Measurements from ENCODE around the gene ELAVL3.
"Not testable (repeated sequence)": the region's sequence is repeated elsewhere in the genome, so short reads cannot be mapped to it uniquely, and the experiment has no call there.

The ELAVL3 gene

DNA sequence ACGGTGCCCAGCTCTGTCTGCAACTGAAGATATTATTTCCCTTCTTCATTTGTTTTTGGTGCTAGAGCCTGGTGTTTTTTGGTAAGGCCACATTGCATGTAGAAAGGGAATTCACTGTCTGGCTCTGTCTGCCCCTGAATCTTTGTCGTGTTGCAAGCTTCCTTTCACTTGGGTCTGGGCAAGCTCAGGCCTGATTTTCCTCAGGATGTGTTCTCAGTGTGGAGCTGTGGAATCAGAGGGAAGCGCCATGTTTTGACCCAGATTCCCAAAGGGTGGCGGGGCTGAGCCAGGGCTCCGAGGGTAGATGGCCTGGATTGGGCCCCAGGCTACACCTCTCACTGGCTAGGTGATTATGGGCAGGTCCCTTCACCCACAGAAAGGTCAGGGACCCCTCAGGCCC is 36.8 kb downstream of the ELAVL3 start:
- DNase-seq (ENCODE audit: low read depth in 1 of 2, low spot score in 1 of 2) = no peak

DNA sequence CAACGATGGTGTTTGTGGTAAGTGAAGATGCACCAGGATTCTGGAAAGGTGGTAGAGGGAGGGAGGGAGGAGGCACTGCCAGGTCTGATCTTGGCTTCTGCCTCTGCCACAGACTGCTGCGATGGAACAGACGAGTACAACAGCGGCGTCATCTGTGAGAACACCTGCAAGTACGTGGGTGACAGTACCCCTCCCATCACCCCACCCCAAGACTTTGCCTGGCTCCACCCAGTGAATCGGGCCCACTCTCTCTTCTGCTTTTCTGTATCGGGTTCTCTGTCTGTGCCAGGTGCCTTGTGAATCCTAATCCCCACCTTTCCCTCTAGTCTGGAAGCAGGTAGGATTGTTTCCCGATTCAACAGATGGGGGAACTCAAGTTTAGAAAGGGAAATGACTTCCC is 42.9 kb downstream of the ELAVL3 start:
- no peak for DNase-seq (ENCODE audit: low read depth in 1 of 2, low spot score in 1 of 2)

DNA sequence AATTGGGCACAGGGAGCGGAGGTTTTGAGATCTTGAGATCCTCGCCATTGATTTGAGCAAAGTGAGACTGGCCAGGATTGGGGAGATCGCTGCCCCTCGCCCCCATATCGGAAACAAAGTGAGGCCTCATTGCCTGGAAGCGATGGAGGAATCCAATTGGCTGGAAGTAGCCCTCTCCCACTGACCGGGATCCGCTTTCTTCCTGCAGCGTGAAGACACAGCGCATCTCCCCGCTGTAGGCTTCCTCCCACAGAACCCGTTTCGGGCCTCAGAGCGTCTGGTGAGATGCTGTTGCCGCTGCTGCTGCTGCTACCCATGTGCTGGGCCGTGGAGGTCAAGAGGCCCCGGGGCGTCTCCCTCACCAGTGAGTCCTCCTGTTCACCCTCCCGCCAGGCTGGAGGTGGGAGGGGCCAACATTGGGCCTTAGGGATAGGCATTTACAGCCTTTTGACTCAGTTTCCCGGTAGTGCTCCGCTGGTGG is 45.0 kb downstream of the ELAVL3 start:
- DNase-seq (ENCODE audit: low read depth in 1 of 2, low spot score in 1 of 2) = peak in 1 of 2 donors; percentile 12

GRCh38 chr19:11435057-11435832 is 45.6 kb downstream of the ELAVL3 start, which contains the start of the genes ODAD3 and PRKCSH:
TSS of gene ODAD3 (minus strand) at chr19:11435121. CDS start at chr19:11435016, 105 bp downstream.
TSS of gene PRKCSH (plus strand) at chr19:11435635. CDS start at chr19:11436118, 483 bp downstream.
- peak; percentile 96 to 100 for DNase-seq (ENCODE audit: low read depth in 1 of 2, low spot score in 1 of 2)

GRCh38 chr19:11434703-11435056 is 46.2 kb downstream of the ELAVL3 start:
- DNase-seq (ENCODE audit: low read depth in 1 of 2, low spot score in 1 of 2) = no peak

DNA sequence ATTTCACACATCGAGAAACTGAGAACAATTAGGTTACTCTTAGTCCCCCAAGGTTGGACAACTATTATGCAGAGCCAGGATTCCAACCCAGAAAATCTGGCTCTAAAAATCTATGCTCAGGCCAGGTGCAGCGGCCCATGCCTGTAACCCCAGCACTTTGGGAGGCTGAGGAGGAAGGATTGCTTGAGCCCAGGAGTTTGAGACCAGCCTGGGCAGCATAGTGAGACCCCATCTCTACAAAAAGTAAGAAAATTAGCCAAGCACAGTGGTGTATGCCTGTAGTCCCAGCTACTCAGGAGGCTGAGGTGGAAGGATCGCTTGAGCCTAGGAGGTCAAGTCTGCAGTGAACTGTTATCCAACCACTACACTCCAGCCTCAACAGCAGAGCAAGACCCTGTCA is 47.3 kb downstream of the ELAVL3 start:
- DNase-seq (ENCODE audit: low read depth in 1 of 2, low spot score in 1 of 2) = not testable (repeated sequence)

DNA sequence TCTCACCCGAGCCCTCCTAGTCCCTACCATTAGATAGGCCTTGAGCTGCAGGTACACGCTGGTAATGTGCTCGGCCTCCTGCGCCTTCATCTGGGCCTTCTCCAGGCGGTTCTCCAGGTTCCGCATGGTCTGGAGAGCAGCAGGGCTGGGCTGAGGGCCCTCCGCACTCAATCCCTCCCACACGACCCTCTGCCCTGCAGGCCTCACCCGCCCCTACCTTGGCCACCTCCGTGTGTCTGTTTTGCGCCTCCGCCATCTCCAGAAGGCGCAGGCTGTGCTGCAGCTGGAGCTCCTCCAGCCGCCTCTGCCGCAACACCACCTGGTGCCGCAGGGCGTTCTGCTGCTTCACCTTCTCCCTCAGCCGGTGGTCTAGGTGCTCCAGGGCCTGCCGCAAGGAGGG is 54.2 kb downstream of the ELAVL3 start:
- no peak for DNase-seq (ENCODE audit: low read depth in 1 of 2, low spot score in 1 of 2)

GRCh38 chr19:11425719-11426457 is 55.0 kb downstream of the ELAVL3 start:
- DNase-seq (ENCODE audit: low read depth in 1 of 2, low spot score in 1 of 2) = no peak

DNA sequence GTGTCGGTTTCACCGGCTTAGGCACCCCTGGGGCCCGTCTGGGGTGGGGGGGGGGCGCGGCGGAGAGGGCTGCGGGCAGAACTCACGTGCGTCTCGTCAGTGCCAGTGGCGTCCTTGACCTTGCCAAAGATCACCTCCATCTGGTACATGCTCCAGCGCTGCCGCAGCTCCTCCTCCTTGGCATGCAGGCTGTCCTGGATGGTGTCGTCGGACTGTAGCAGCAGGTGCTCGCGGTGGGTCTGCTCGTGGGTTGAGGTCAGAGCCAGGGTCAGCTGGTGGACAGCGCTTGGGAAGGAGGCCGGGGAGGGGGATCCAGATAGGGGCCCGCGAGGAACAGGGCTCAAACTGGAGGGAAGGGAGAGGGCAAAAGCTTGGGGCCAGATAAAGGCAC is 57.1 kb downstream of the ELAVL3 start:
- no peak for DNase-seq (ENCODE audit: low read depth in 1 of 2, low spot score in 1 of 2)

DNA sequence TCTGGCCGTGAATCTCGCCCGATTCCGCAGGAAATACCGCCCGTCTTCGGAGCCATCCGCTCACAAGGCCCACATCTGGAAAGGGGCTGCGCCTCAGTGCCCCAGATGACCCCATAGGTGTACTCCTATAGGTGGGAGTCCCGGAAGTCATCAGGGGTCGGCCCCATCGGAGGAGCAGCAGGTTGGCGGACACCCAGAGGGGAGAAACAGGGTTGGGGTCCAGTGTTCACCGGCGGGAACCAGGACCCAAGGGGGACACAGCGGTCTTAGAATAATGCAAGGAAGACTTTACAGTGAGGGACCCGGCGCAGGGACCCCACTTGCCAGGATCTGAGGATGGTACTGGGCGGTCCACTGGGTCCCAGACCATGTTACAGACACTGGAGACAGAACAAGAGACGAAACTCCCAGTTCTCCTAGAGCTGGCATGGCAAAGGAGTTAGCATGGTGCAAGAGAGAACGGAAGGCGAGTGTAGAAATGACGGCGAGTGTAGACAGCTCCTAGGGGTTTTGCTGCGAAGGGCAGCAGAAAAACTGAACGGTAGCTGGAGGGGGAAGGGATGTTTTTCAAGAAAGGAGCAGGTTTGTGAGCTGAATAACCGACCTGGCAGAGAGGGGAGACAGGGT is 57.6 kb downstream of the ELAVL3 start:
- no peak for DNase-seq (ENCODE audit: low read depth in 1 of 2, low spot score in 1 of 2)

DNA sequence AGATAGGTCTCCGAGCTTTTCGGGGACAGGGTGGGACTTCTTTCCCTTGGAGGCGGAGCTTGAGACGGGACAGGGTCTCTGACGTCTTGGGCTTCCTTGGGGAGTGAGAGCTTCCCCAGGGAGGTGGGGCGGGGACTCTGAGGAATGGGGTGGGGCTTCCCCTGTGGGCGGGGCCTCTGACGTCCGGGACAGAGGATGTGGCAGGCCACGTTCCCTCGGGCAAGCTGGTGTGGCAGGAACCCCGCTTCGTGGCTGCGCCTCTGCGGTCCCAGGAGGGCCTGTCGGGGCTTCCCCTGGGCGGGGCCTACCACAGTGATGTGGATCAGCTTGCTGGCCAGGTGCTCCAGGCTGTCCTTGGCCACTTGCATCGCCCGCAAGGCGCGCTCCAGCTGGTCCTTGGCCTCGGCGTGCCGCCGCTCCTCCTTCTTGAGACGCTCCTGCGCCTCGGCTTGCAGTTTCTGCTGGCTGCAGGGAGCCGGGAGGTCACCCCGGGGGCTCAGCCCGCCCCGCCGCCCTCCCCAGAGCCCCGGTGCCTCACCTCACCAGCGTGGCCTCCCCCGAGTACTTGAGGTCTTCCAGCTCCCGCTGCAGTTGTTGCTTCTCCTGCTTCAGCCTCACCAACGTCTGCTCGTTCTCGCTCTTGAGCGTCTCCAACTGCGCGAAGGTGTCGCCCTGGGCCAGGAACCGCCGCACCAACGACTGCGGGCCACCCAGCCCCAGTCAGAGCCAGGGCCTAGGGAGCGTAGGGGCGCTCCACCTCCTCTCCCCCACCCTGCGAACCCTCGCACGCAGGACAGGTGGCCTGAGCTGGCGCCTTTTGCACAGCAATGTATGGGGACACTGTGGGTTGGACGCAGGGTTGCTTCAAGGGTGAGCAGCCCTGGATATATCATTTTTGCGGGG is 58.4 kb downstream of the ELAVL3 start:
- DNase-seq (ENCODE audit: low read depth in 1 of 2, low spot score in 1 of 2) = peak; percentile 22 to 41

DNA sequence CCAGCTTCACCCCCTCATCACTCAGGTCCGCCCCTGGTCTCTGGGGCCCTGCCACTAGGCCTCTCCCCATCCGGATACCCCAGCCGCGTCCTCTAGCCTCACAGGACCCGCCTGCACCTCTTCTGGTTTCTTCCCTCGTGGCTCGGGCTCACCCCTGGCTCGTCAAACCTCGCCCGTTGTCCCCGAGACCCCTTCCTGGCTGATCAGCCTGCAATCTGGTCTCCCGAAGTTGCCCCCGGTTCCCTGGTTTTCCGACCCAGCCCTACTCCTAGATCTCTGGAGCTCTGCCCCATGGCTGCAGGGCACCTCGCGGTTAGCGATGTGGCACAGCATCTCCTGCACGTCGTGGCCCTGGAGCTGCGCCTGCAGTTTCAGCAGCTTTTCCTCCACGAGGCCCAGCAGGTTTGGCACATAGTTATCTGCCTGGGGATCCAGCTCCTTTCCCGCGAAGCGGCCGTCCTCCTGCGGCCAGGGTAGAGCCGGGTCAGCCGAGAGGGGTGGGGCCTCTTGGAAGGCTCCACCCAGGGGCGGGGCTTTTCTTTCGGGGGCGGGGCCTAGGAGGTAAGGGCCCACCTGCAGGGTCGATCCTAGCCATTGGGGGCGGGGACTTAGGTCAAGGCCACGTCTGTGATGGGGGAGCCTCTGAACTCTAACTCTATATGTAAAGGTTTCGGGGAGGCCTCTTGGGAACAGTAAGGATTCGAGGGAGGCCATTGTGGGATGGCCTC is 59.3 kb downstream of the ELAVL3 start:
- peak in 1 of 2 donors; percentile 15 for DNase-seq (ENCODE audit: low read depth in 1 of 2, low spot score in 1 of 2)

- DNase-seq (ENCODE audit: low read depth in 1 of 2, low spot score in 1 of 2) = no peak
Measured at GRCh38 chr19:11420429-11421370, 60.1 kb downstream of the ELAVL3 start.

- DNase-seq (ENCODE audit: low read depth in 1 of 2, low spot score in 1 of 2) = no peak
Measured at GRCh38 chr19:11418549-11419506, 62.0 kb downstream of the ELAVL3 start, which contains the start of gene RGL3. TSS of gene RGL3 (minus strand) at chr19:11419314. CDS start at chr19:11419278, 36 bp downstream.

- DNase-seq (ENCODE audit: low read depth in 1 of 2, low spot score in 1 of 2) = no peak
Measured at GRCh38 chr19:11418094-11418548, 62.7 kb downstream of the ELAVL3 start.

GRCh38 chr19:11416346-11417052 is 64.3 kb downstream of the ELAVL3 start:
- no peak for DNase-seq (ENCODE audit: low read depth in 1 of 2, low spot score in 1 of 2)

DNA sequence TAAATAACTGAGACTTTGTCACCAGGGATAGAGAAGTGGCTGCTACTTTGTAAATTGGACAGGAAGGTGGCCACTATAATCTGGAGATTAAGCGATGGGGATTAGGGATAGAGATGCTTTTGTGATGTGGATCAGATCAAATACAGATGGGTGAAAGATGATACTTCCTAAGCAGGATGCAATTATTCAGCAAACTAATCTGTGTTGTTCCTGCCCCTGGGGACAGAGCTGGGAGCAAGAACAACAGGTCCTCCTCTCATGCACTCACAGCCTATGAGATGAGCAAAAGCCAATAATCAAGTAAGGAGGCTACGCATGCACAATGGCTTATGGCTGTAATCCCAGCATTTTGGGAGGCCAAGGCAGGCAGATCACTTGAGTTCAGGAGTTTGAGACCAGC is 66.3 kb downstream of the ELAVL3 start:
- DNase-seq (ENCODE audit: low read depth in 1 of 2, low spot score in 1 of 2) = no peak

Data from activated CD4-positive, alpha-beta T cell treated with anti-CD3 and anti-CD28 coated beads, Interleukin-2, amount 50 U/mL, for 24 hours (primary cell).